Measurements from ENCODE around the gene SLC12A4.

DNA sequence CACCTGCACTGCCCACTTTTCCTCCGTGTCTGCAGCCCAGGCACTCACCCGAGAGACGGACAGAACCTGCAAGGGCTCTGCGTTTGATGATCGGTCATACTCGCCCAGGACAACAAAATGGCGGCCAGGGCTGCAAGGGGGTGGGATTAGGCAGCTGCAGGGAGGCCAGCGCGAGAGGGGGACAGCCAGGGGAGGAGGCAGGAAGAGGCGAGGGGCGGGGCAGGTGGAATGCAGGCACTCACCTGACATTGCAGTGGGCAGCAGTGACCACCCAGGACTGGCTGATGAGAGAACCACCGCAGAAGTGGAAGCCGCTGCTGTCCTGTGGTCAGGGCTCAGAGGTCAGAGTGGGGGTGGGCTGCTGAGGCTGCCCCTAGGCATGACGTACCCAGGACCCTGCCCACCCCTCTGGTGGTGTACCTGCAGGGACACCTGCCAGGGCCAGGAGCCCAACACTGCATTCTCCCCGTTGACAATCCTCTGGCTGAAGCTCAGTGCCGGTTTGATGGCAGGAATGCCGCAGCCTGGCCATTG lies 37.7 kb downstream of the SLC12A4 start:
- TF ChIP-seq ZNF557 (CRISPR knock-in tag; IDR thresholded peaks at IDR 0.05) (no peak), EZH2 (conservative IDR thresholded peaks at IDR 0.05; ENCODE audit: low read depth, low read length) (no peak), CTCF (CRISPR knock-in tag; IDR thresholded peaks at IDR 0.05) (no peak), CREB1 (IDR thresholded peaks at IDR 0.05) (no peak), CREB1 (CRISPR knock-in tag; IDR thresholded peaks at IDR 0.05) (no peak), NONO (IDR thresholded peaks at IDR 0.05) (no peak), NONO (CRISPR knock-in tag; conservative IDR thresholded peaks at IDR 0.05) (no peak), RAD21 (CRISPR knock-in tag; IDR thresholded peaks at IDR 0.05) (no peak), ZBTB8A (CRISPR knock-in tag; IDR thresholded peaks at IDR 0.05; ENCODE audit: borderline replicate concordance, low read depth) (no peak), GATAD2A (CRISPR knock-in tag; IDR thresholded peaks at IDR 0.05) (no peak), ZNF503 (CRISPR knock-in tag; IDR thresholded peaks at IDR 0.05) (no peak), JUND (CRISPR knock-in tag; IDR thresholded peaks at IDR 0.05) (no peak), ZSCAN29 (CRISPR knock-in tag; conservative IDR thresholded peaks at IDR 0.05) (no peak), FOSL1 (CRISPR knock-in tag; IDR thresholded peaks at IDR 0.05; ENCODE audit: borderline replicate concordance) (no peak)
- TF ChIP-seq, protein P1, sequence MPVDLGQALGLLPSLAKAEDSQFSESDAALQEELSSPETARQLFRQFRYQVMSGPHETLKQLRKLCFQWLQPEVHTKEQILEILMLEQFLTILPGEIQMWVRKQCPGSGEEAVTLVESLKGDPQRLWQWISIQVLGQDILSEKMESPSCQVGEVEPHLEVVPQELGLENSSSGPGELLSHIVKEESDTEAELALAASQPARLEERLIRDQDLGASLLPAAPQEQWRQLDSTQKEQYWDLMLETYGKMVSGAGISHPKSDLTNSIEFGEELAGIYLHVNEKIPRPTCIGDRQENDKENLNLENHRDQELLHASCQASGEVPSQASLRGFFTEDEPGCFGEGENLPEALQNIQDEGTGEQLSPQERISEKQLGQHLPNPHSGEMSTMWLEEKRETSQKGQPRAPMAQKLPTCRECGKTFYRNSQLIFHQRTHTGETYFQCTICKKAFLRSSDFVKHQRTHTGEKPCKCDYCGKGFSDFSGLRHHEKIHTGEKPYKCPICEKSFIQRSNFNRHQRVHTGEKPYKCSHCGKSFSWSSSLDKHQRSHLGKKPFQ (CRISPR knock-in tag; IDR thresholded peaks at IDR 0.05; ENCODE audit: insufficient replicate concordance): no peak
- TF ChIP-seq, protein P2, sequence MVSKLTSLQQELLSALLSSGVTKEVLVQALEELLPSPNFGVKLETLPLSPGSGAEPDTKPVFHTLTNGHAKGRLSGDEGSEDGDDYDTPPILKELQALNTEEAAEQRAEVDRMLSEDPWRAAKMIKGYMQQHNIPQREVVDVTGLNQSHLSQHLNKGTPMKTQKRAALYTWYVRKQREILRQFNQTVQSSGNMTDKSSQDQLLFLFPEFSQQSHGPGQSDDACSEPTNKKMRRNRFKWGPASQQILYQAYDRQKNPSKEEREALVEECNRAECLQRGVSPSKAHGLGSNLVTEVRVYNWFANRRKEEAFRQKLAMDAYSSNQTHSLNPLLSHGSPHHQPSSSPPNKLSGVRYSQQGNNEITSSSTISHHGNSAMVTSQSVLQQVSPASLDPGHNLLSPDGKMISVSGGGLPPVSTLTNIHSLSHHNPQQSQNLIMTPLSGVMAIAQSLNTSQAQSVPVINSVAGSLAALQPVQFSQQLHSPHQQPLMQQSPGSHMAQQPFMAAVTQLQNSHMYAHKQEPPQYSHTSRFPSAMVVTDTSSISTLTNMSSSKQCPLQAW (CRISPR knock-in tag; IDR thresholded peaks at IDR 0.05): no peak
